HFFc6 (cell line): Measurements from ENCODE around the gene CDC40. TPM values are rescaled to one million over a fixed set of nuclear protein-coding genes. Genes with fewer than 3 reads are reported as not detected.

ENCODE experiments used
- DNase-seq: peaks from one replicate; pipeline ENCODE4 v3.0.0-alpha.2; 2018
- H3K27ac Mint-ChIP-seq: 2 replicates; pipeline ENCODE4 v1.8.0; 2020; ENCODE audit warnings: mild to moderate bottlenecking, mixed read lengths
- H3K27me3 Mint-ChIP-seq: 2 replicates; pipeline ENCODE4 v1.8.0; 2021; ENCODE audit warnings: mild to moderate bottlenecking, moderate library complexity, mixed read lengths; ENCODE audit not compliant: insufficient read depth
- H3K36me3 Mint-ChIP-seq: 2 replicates; pipeline ENCODE4 v1.8.0; 2021; ENCODE audit warnings: low read depth, mixed read lengths
- H3K4me1 Mint-ChIP-seq: 2 replicates; pipeline ENCODE4 v1.8.0; 2020; ENCODE audit warnings: low read depth, mixed read lengths
- H3K4me3 Mint-ChIP-seq: 2 replicates; pipeline ENCODE4 v1.8.0; 2020; ENCODE audit warnings: mild to moderate bottlenecking, moderate library complexity, mixed read lengths
- H3K9me3 Mint-ChIP-seq: 2 replicates; pipeline ENCODE4 v1.8.0; 2020; ENCODE audit warnings: mild to moderate bottlenecking, mixed read lengths
- total RNA-seq, 6 experiments: library from RNA; stranded (reverse); fragmentation: NEBNext Ultra II Directional; extraction: Animal tissue kit (Norgen Biotek cat#: 25700); gene quantifications; 2 replicates in 1 of 6; 3 replicates in 5 of 6; pipeline ENCODE4 v1.2.3, GENCODE V29; 2021
- TF ChIP-seq, protein P1 (sequence below): fragments of 200-600 bp; sonication (generic); IDR thresholded peaks from 2 replicates; pipeline ENCODE4 v1.5.0; 2021; ENCODE audit warnings: antibody characterized with exemption, mild to moderate bottlenecking

Gene CDC40
- total RNA-seq, 6 experiments from 2014 or later, result 18.7 to 20.1 (median 19.6) TPM

DNA sequence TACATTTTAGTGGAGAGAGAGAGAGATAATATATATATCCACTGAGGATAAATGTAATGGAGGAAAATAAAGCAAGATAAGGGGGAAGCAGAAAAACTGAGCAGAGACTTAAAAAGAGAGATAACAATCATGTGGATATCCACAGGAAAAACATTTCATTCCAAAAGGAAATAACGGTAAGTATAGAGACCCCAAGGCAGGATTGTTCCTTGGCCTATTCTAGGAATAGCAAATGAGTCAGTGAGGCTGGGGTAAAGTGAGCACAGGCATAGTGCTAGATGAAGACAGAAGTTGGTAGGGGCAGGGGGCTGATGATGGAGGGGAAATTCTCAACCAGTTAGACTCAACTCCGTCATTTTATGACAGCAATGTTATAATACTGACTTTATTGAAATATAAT lies 11.2 kb downstream of the CDC40 start:
- Mint-ChIP-seq H3K4me1 (no peaks in the 10 kb centered on the region), H3K9me3 (no peaks in the 10 kb centered on the region), H3K4me3 (no peak overlapping the region), H3K36me3 (no peaks in the 10 kb centered on the region), H3K27ac (no peak overlapping the region), H3K27me3 (no peaks in the 10 kb centered on the region)
- TF ChIP-seq, protein P1, sequence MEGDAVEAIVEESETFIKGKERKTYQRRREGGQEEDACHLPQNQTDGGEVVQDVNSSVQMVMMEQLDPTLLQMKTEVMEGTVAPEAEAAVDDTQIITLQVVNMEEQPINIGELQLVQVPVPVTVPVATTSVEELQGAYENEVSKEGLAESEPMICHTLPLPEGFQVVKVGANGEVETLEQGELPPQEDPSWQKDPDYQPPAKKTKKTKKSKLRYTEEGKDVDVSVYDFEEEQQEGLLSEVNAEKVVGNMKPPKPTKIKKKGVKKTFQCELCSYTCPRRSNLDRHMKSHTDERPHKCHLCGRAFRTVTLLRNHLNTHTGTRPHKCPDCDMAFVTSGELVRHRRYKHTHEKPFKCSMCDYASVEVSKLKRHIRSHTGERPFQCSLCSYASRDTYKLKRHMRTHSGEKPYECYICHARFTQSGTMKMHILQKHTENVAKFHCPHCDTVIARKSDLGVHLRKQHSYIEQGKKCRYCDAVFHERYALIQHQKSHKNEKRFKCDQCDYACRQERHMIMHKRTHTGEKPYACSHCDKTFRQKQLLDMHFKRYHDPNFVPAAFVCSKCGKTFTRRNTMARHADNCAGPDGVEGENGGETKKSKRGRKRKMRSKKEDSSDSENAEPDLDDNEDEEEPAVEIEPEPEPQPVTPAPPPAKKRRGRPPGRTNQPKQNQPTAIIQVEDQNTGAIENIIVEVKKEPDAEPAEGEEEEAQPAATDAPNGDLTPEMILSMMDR, result no peak
- no peak for DNase-seq

DNA sequence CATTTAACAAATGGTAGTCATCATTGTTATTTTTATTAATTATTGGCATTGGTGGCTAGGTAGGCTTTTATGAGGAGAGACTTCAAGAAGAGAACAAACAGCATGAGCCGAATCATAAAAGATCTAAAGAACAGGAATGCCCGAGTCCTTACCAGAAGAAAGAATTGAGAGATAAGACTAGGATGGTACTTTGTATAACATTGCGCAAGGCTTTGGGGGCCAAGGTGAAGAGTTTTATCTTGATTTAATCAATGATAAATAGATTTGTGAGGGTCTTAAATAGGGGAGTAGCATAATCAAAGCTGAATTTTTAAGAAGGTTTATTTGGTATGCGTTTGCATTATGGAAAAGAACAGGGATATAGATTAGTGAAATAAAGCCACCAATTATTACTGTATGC lies 15.4 kb downstream of the CDC40 start:
- Mint-ChIP-seq H3K9me3 (no peaks in the 10 kb centered on the region), H3K4me3 (no peak overlapping the region), H3K27ac (no peak overlapping the region), H3K36me3 (no peaks in the 10 kb centered on the region), H3K4me1 (no peaks in the 10 kb centered on the region), H3K27me3 (no peaks in the 10 kb centered on the region)
- DNase-seq, result no peak
- TF ChIP-seq, protein P1, result no peak

DNA sequence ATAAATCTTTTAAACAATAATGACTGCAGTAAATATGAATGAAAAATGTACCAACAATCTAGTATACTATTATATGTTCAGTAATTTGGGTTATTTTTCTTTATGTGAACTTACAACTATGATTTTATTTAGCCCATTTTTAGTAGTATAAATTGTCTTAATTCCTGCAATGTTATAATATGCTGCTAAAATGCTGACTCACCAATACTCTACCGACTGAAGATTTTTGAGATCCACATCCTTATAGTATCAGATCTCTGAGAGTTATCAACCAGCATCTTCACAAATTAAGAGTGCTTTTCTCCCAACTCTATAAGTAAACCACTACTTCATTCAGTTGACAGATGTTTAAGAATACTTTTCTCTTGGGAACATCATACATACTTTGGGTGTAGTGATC lies 16.6 kb downstream of the CDC40 start:
- H3K4me1 Mint-ChIP-seq, result no peaks in the 10 kb centered on the region

DNA sequence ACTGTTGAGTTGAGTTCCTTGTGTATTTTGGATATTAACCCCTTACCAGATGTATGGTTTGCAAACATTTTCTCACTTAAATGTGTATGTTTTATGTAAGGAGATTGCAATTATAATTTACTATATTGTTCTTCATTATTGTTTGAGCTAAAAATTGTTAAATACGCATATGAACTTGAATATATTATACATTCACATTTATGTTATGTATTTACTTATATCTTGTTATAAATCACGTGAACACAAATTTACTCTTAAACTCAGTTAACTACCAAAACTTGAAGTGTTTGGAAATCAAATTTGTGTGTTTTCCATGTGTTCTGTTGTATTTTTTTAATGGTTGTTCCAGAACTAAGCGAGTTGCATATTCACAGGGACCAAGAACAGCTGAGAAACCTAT lies 18.3 kb downstream of the CDC40 start:
- DNase-seq, result no peak
- H3K27me3 Mint-ChIP-seq, result no peaks in the 10 kb centered on the region
- TF ChIP-seq, protein P1, result no peak
- H3K9me3 Mint-ChIP-seq, result no peaks in the 10 kb centered on the region
- H3K36me3 Mint-ChIP-seq, result no peaks in the 10 kb centered on the region
- no peak overlapping the region for H3K27ac Mint-ChIP-seq
- no peak overlapping the region for H3K4me3 Mint-ChIP-seq
- no peaks in the 10 kb centered on the region for H3K4me1 Mint-ChIP-seq

More for the DNA sequence above, 16.6 kb downstream of the CDC40 start:
- H3K27me3 Mint-ChIP-seq, result no peaks in the 10 kb centered on the region
- TF ChIP-seq, protein P1, result no peak
- no peak overlapping the region for H3K4me3 Mint-ChIP-seq
- no peaks in the 10 kb centered on the region for H3K36me3 Mint-ChIP-seq
- no peak for DNase-seq
- no peak overlapping the region for H3K27ac Mint-ChIP-seq
- no peaks in the 10 kb centered on the region for H3K9me3 Mint-ChIP-seq

DNA sequence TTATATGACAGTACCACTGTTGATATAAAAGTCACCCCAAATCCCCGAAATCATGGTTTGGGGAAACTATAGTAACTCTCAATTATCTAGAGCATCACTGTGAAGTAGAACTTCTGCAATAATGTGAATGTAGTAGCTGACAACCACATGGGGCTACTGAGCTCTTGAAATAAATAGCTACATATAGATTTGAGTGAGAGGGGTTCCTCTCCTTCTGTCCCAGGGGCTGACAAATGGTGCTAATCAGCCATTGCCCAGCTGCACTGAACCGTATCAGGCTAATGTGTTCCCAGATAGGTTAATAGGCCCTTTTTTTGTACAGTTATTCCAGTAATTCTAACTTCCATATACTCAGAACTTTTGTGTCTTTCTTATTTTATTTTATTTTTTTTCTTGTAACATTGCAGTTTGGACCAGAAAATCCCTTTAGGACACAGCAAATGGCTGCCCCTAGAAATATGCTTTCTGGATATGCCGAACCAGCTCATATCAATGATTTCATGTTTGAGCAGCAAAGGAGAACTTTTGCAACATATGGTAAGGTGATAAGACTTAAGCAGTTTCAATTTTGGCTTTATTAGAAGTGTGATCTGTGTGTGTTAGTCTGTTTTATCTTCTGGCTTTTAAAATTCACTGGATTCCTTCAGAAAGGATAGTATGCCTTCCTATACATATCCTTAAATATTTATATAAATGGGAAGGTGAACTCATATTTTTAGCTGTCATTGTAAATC lies 21.1 kb downstream of the CDC40 start:
- Mint-ChIP-seq H3K4me1 (no peaks in the 10 kb centered on the region), H3K36me3 (no peaks in the 10 kb centered on the region), H3K27me3 (no peaks in the 10 kb centered on the region), H3K9me3 (no peaks in the 10 kb centered on the region), H3K4me3 (no peak overlapping the region), H3K27ac (no peak overlapping the region)
- TF ChIP-seq, protein P1, result no peak
- no peak for DNase-seq
